ENCODE measurements around the gene AP4B1.
A peak's percentile ranks its signal among the peaks of the same experiment; 100 is the strongest.

The AP4B1 gene

GRCh38 chr1:113870778-113871177, 33.8 kb downstream of the AP4B1 start:
- DNase-seq (ENCODE audit: low read depth), result no peak
- no peak overlapping the region for H3K4me3 ChIP-seq (ENCODE audit: low read length)
- TF ChIP-seq CTCF (conservative IDR thresholded peaks at IDR 0.05; ENCODE audit: low read length), result no peak

- peak; percentile 29 for DNase-seq (ENCODE audit: low read depth)
- no peak for TF ChIP-seq CTCF (conservative IDR thresholded peaks at IDR 0.05; ENCODE audit: low read length)
- H3K4me3 ChIP-seq (ENCODE audit: low read length), result no peak overlapping the region
Measured at GRCh38 chr1:113868387-113869083, 36.1 kb downstream of the AP4B1 start.

GRCh38 chr1:113861641-113862040, 43.0 kb downstream of the AP4B1 start:
- TF ChIP-seq CTCF (conservative IDR thresholded peaks at IDR 0.05; ENCODE audit: low read length), result no peak
- no peak for DNase-seq (ENCODE audit: low read depth)
- H3K4me3 ChIP-seq (ENCODE audit: low read length), result no peak overlapping the region

GRCh38 chr1:113860891-113861290, 43.7 kb downstream of the AP4B1 start:
- no peak overlapping the region for H3K4me3 ChIP-seq (ENCODE audit: low read length)
- peak; percentile 77 for DNase-seq (ENCODE audit: low read depth)
- no peak for TF ChIP-seq CTCF (conservative IDR thresholded peaks at IDR 0.05; ENCODE audit: low read length)

- no peak for DNase-seq (ENCODE audit: low read depth)
- H3K4me3 ChIP-seq (ENCODE audit: low read length), result no peak overlapping the region
- no peak for TF ChIP-seq CTCF (conservative IDR thresholded peaks at IDR 0.05; ENCODE audit: low read length)
Measured at GRCh38 chr1:113859478-113860175, 45.0 kb downstream of the AP4B1 start.

- TF ChIP-seq CTCF (conservative IDR thresholded peaks at IDR 0.05; ENCODE audit: low read length), result no peak
- no peak overlapping the region for H3K4me3 ChIP-seq (ENCODE audit: low read length)
- DNase-seq (ENCODE audit: low read depth), result no peak
Measured at GRCh38 chr1:113858982-113859381, 45.6 kb downstream of the AP4B1 start.

GRCh38 chr1:113858418-113858817, 46.2 kb downstream of the AP4B1 start:
- H3K4me3 ChIP-seq (ENCODE audit: low read length), result no peak overlapping the region
- DNase-seq (ENCODE audit: low read depth), result no peak
- no peak for TF ChIP-seq CTCF (conservative IDR thresholded peaks at IDR 0.05; ENCODE audit: low read length)
